Suppressor macrophage (primary cell): ENCODE measurements around the gene ARHGAP10.
A peak's percentile ranks its signal among the peaks of the same experiment; 100 is the strongest.
"Not testable (repeated sequence)": the region's sequence is repeated elsewhere in the genome, so short reads cannot be mapped to it uniquely, and the experiment has no call there.

ENCODE experiments used
- DNase-seq, 4 experiments: peaks; one replicate each; pipeline ENCODE4 v3.0.0-alpha.2; 2020 to 2022

ARHGAP10 gene

GRCh38 chr4:147985376-147985775 is 253.5 kb downstream of the ARHGAP10 start:
- DNase-seq = no peak

DNA sequence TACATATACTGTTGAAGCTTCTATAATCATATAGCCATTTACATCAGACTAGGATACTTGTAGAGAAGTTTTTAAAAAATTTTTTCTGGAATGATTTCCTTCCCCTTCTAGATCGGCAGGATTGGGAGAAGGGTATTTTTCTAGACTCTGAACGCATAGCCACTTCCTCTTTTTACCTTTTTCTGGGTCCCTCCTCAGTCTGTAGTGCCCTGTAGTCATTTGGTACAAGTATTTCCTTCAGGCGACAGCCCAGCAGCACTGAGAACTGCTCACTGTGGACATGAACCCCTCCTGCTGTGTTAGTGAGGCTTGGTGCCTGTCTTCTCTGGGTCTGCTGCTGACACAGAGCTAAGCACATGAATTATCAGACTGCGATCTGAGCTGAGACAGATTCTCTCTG is 255.4 kb downstream of the ARHGAP10 start:
- peak; percentile 5 to 35 (median 24) for DNase-seq

DNA sequence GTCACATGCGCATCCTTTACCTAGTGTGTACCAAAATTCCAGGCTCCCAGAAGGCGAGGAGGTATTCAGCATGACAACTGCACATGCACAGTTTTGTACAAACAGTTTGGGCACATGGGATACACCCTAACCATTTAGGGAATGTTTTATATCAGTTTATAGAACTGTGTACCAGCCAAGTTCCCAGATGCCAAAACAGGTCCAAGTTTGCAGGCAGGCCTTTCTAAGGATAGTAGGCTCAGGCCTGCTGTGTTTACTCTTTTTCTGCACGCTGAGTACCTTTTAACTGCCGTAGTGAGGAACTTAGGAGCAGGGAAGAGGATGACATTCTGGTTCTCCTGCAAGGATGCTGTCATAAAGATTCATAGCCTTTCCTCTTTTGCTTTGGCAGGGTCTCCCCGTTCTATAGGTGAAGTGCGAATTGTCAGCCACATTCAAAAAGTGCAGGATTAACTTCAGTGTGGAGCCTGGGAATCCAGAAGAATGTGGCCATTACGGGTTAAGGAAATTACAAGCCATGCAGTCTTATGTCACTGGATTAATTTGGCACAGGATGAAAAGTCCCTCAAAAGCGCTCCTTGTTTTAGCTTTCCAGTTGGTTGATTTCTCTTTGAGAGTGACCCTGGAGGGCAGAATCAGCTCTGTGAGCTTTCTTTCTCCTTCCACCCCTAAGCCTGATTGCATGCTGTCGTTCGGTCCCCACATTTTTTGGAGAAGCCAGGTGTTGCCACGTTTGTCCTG is 259.8 kb downstream of the ARHGAP10 start:
- no peak for DNase-seq

- peak; percentile 13 to 78 (median 64) for DNase-seq
These were observed 262.2 kb downstream of the ARHGAP10 start for GRCh38 chr4:147994076-147994475.

- DNase-seq = no peak
These were observed 262.9 kb downstream of the ARHGAP10 start for GRCh38 chr4:147994491-147995385.

DNA sequence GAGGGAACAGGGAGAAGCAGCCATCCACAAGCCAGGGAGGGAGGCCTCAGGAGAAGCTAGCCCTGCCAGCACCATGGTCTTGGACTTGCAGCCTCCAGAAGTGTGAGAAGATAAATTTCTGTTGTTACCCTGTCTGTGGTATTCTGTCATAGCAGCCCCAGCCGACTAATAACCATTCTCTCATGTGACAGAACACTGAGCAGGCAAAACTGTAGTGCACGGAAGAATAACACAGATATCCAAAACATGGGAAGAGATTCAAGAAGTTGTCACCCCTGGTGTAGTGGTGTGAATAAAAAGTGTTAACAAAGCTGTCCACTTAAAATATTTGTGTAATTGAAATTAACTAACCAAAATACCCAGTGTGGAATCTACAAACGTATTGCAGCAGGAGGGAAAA is 265.0 kb downstream of the ARHGAP10 start:
- DNase-seq = no peak

DNA sequence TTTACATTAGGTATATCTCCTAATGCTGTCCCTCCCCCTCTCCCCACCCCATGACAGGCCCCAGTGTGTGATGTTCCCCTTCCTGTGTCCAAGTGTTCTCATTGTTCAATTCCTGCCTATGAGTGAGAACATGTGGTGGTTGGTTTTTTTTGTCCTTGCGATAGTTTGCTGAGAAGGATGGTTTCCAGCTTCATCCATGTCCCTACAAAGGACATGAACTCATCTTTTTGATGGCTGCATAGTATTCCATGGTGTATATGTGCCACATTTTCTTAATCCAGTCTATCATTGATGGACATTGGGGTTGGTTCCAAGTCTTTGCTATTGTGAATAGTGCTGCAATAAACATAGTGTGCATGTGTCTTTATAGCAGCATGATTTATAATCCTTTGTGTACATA is 268.1 kb downstream of the ARHGAP10 start:
- not testable (repeated sequence) for DNase-seq

DNA sequence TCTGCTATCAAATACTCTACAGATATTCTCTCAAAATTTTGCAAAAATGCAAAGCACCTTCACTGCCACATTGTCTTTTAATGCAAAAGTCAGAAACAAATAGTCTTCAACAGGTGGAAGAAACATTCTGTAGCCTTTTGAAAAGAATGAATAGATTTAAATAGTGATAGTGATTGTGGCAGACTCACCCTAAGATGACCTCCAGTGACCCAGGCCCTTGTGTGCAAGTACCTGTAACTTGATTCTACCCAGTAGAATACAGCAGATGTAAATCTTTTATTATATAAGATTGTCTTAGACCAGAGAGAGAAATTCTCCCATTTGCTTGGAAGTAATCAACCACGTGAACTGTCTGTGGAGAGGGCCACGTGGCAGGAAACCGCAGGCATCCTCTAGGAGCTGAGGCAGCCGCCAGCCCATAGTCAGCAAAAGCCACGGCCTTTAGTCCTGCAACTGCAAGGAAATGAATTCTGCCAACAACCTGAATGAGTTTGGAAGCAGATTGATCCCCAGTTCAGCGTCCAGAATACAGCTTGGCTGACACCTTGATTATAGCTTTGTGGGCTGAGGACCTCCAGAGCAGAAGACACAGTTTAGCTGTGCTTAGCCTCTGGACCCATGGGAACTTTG is 272.5 kb downstream of the ARHGAP10 start:
- peak; percentile 41 to 81 (median 65) for DNase-seq

GRCh38 chr4:148006001-148006400 is 274.1 kb downstream of the ARHGAP10 start:
- DNase-seq = no peak

DNA sequence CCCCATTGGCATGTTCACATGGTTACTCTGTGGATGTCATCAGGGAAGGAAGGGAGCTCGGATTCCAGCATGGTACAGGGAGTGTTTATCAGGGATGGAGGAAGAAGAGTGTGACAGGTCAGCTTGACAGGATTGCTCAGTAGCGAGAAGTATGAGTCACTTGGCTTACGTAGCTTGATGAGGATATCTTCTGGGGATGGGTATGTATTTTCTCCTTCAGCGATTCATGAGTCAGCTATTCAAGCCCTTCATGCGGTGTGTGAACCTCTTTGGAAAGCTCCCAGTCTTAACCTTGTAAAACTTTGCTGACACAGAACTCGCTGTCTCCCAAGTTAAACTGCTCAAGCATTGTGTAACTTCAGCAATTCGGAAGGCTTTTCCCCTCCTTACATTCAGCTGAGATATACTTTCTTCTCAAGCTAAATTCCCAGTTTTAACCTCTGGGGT is 275.4 kb downstream of the ARHGAP10 start:
- DNase-seq = peak; percentile 53 to 85 (median 67)

DNA sequence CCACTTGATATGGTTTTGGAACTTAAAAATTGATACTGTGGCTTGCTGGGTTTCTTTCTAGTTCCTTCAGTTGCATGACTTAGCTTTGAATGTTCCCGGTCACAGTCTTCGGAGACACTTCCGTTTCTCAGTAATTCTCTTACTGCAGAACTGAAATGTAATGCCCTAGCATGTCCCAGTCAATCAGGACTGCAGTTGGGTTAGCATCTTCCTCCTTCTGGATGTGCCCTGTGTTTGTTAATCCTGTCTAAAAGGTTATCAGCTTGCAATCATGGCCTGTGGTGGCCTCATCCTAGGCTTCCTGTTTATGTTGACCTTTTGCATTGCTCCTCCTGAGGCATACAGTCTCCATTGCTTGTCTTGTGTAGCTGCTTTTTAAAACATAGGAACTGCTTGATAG is 275.9 kb downstream of the ARHGAP10 start:
- DNase-seq = peak; percentile 74 to 90 (median 82)

GRCh38 chr4:148015058-148015457 is 283.2 kb downstream of the ARHGAP10 start:
- peak; percentile 56 to 81 (median 70) for DNase-seq

- DNase-seq = no peak
These were observed 283.6 kb downstream of the ARHGAP10 start for GRCh38 chr4:148015468-148015867.

GRCh38 chr4:148016063-148016637 is 284.3 kb downstream of the ARHGAP10 start:
- DNase-seq = no peak

DNA sequence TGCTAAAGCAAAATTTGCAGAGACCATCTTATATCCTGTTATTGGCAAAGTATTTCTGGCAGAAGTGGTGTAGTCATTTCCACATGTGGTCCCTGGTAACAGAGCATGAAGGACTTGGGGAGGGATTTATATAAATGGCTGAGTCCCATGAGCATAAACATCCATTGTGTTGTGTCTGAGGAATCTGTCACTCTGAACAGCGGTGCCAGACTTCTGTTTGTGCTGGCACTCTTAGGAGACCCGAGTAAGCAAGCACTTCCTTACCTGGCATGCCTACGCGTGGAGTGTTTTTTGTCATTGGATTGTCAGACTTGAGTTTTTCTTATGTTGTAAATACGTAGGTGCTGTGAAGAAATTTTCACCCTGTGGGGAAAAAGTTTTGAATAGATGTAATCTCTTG is 285.9 kb downstream of the ARHGAP10 start:
- DNase-seq = no peak

DNA sequence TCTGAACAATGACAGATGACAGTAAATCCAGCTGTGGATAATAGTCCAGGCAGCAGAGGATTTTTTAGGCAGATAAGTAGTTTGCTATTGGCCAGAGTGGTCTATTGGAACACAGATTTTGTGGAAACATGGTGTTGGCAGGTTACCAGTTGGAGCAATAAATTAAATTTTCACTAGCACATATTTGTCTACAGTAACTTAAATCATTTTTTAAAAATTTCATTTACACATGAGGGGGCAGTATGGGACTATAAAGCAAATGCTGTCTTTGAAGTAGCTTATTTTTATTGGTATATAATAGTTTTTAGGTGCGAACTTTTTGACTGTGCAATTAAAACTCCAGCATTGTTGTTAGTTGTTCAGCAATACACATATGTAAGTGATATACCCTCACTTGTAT is 289.8 kb downstream of the ARHGAP10 start:
- DNase-seq = no peak

GRCh38 chr4:148022975-148023374 is 291.1 kb downstream of the ARHGAP10 start:
- no peak for DNase-seq

GRCh38 chr4:148023512-148024181 is 291.8 kb downstream of the ARHGAP10 start:
- DNase-seq = peak in 2 of 4 experiments; percentile 31 to 51

GRCh38 chr4:148025981-148026380 is 294.1 kb downstream of the ARHGAP10 start:
- DNase-seq = no peak

- DNase-seq = no peak
These were observed 295.3 kb downstream of the ARHGAP10 start for GRCh38 chr4:148027201-148027600.

- peak in 3 of 4 experiments; percentile 27 to 48 (median 45) for DNase-seq
These were observed 297.9 kb downstream of the ARHGAP10 start for GRCh38 chr4:148029781-148030180.
